Hepatocyte (in vitro differentiated cells): ENCODE data around the gene MLKL. TPM values are rescaled to one million over a fixed set of nuclear protein-coding genes. Genes with fewer than 3 reads are reported as not detected.

Experiments
- DNase-seq: peaks from one replicate; pipeline ENCODE4 v3.0.0-alpha.2; 2016; ENCODE audit warnings: low spot score
- H2AFZ ChIP-seq: fragments of 200-600 bp; sonication (generic); 2 replicates; pipeline ENCODE4 v1.6.0; 2016; ENCODE audit warnings: antibody characterized with exemption, mild to moderate bottlenecking
- H3K27ac ChIP-seq: fragments of 200-600 bp; sonication (generic); 2 replicates; pipeline ENCODE4 v1.5.1; 2016; ENCODE audit warnings: mild to moderate bottlenecking
- H3K27me3 ChIP-seq: fragments of 200-600 bp; sonication (generic); 2 replicates; pipeline ENCODE4 v1.6.1; 2016
- H3K36me3 ChIP-seq: fragments of 200-600 bp; sonication (generic); replicated peaks from 2 replicates; pipeline ENCODE4 v1.5.1; 2016; ENCODE audit warnings: low read depth; ENCODE audit not compliant: insufficient read depth
- H3K4me1 ChIP-seq: fragments of 200-600 bp; sonication (generic); 2 replicates; pipeline ENCODE4 v1.5.1; 2016; ENCODE audit warnings: mild to moderate bottlenecking, moderate library complexity; ENCODE audit not compliant: insufficient read depth
- H3K4me2 ChIP-seq: fragments of 200-600 bp; sonication (generic); 2 replicates; pipeline ENCODE4 v1.6.0; 2016
- H3K4me3 ChIP-seq: fragments of 200-600 bp; sonication (generic); 2 replicates; pipeline ENCODE4 v1.5.1; 2016; ENCODE audit warnings: mild to moderate bottlenecking
- H3K79me2 ChIP-seq: fragments of 200-600 bp; sonication (generic); 2 replicates; pipeline ENCODE4 v1.6.0; 2017; ENCODE audit warnings: mild to moderate bottlenecking
- H3K9me2 ChIP-seq: fragments of 200-600 bp; sonication (generic); replicated peaks from 2 replicates; pipeline ENCODE4 v1.6.0; 2017; ENCODE audit warnings: mild to moderate bottlenecking; ENCODE audit not compliant: insufficient read depth
- H3K9me3 ChIP-seq: fragments of 200-600 bp; sonication (generic); 2 replicates; pipeline ENCODE4 v1.5.1; 2016; ENCODE audit warnings: low read depth, mild to moderate bottlenecking
- H4K20me1 ChIP-seq: fragments of 200-600 bp; sonication (generic); 2 replicates; pipeline ENCODE4 v1.6.0; 2016; ENCODE audit warnings: mild to moderate bottlenecking; ENCODE audit not compliant: insufficient read depth, poor library complexity, severe bottlenecking
- EZH2 ChIP-seq: fragments of 200-600 bp; sonication (generic); IDR thresholded peaks from 2 replicates; pipeline ENCODE4 v1.6.1; 2016; ENCODE audit warnings: antibody characterized with exemption, mild to moderate bottlenecking, borderline replicate concordance
- EZH2phosphoT487 ChIP-seq: fragments of 200-600 bp; sonication (generic); IDR thresholded peaks from one replicate; pipeline ENCODE4 v1.6.1; 2018; ENCODE audit warnings: antibody characterized with exemption, mild to moderate bottlenecking, low read depth, moderate library complexity; ENCODE audit not compliant: unreplicated experiment, severe bottlenecking
- WGBS: methylation state at CpG from one replicate; pipeline ENCODE4 v1.1.6; 2016; ENCODE audit warnings: low lambda C conversion rate; ENCODE audit errors: missing lambda C conversion rate; 5-methylcytosine and 5-hydroxymethylcytosine counted together
- polyA plus RNA-seq: library from polyadenylated mRNA; unstranded; fragments of >200 nt; fragmentation: Nextera tagmentation; extraction: Ambion mirVana; gene quantifications from 2 replicates; pipeline ENCODE4 v1.2.1, GENCODE V29; 2016
- total RNA-seq: library from RNA; depleted of rRNA; stranded (reverse); fragments of >200 nt; gene quantifications from 2 replicates; pipeline ENCODE4 v1.2.3, GENCODE V29; 2014
- TF ChIP-seq, protein P1 (sequence below): fragments of 200-600 bp; sonication (generic); IDR thresholded peaks from 2 replicates; pipeline ENCODE4 v1.5.1; 2016; ENCODE audit warnings: antibody characterized with exemption, mild to moderate bottlenecking; ENCODE audit not compliant: poor library complexity

Gene MLKL
- total and polyA plus RNA-seq, 2 experiments from 2014 or later, result 2.8 to 3.3 TPM

DNA sequence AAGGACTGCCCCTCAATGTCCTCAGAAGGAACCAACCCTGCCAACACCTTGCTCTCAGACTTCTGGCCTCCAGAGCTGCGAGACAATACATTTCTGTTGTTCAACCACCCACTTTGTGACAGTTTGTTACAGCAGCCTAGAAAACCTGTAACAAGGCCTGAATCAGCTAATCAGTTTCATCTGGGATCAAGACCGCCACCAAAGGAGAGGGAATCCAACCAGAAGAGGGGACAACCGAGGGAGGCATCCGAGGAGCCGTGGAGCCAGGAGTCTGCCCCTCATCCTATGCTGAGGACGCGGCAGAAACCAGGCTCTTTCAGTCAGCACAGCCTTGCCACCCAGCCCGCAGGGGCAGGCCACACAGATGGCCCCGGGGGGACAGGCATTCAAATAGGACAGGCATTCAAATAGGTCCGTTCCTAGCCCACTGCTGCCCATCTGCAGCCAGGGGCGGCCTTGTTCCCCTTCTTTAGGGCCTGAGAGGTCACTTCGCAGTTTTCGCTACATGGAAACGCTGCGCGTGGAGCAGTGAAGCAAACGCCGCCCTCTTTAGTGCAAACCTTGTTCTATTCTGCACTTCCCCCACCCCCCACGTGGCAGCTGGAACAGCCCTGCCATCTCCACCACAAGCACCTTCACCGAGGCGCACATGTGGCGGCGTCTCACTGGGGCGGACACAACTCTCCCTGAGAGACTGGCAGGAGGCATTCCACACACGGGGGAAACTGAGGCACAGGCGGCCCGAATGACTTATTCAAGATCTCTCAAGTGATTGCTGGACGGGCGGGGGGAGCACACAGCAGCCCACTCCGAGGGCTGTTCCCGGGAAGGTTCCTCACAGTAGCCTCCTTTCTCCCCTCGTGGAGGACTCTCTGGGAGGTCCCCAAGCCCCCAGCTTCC lies 47.3 kb upstream of the MLKL start:
- 94% methylated on average over 31 of the region's 32 CpGs for WGBS
- H4K20me1 ChIP-seq, result no peaks in the 10 kb centered on the region
- no peak overlapping the region for H3K4me2 ChIP-seq

DNA sequence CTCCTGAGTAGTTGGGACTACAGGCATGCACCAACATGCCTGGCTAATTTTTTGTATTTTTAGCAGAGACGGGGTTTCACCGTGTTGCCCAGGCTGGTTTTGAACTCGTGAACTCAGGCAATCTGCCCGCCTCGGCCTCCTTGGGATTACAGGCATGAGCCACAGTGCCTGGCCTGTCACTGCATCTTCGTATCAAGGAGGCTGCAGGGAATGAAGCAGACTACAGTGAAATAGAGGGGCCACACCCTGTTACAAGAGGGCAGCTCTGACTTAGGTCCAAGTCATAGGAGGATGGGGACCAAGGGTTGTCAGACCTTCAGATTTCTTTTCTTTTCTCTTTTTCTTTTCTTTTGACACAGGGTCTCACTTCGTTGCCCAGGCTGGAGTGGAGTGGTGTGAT lies 45.3 kb upstream of the MLKL start:
- Histone ChIP-seq H3K4me2 (no peak overlapping the region), H3K4me1 (peaks cover 18% of the 10 kb centered on the region), H3K27ac (no peak overlapping the region)

More for the DNA sequence above, 47.3 kb upstream of the MLKL start:
- peaks cover 15% of the 10 kb centered on the region for H3K4me1 ChIP-seq
- TF ChIP-seq EZH2phosphoT487 (no peak), EZH2 (no peak)
- TF ChIP-seq, protein P1, sequence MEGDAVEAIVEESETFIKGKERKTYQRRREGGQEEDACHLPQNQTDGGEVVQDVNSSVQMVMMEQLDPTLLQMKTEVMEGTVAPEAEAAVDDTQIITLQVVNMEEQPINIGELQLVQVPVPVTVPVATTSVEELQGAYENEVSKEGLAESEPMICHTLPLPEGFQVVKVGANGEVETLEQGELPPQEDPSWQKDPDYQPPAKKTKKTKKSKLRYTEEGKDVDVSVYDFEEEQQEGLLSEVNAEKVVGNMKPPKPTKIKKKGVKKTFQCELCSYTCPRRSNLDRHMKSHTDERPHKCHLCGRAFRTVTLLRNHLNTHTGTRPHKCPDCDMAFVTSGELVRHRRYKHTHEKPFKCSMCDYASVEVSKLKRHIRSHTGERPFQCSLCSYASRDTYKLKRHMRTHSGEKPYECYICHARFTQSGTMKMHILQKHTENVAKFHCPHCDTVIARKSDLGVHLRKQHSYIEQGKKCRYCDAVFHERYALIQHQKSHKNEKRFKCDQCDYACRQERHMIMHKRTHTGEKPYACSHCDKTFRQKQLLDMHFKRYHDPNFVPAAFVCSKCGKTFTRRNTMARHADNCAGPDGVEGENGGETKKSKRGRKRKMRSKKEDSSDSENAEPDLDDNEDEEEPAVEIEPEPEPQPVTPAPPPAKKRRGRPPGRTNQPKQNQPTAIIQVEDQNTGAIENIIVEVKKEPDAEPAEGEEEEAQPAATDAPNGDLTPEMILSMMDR, result no peak
- H3K27me3 ChIP-seq, result no peaks in the 10 kb centered on the region
- no peaks in the 10 kb centered on the region for H3K9me3 ChIP-seq
- H3K36me3 ChIP-seq, result no peaks in the 10 kb centered on the region
- H3K4me3 ChIP-seq, result no peak overlapping the region
- no peaks in the 10 kb centered on the region for H3K79me2 ChIP-seq
- H3K9me2 ChIP-seq, result no peaks in the 10 kb centered on the region
- no peak for DNase-seq
- H2AFZ ChIP-seq, result no peak overlapping the region
- no peak overlapping the region for H3K27ac ChIP-seq

DNA sequence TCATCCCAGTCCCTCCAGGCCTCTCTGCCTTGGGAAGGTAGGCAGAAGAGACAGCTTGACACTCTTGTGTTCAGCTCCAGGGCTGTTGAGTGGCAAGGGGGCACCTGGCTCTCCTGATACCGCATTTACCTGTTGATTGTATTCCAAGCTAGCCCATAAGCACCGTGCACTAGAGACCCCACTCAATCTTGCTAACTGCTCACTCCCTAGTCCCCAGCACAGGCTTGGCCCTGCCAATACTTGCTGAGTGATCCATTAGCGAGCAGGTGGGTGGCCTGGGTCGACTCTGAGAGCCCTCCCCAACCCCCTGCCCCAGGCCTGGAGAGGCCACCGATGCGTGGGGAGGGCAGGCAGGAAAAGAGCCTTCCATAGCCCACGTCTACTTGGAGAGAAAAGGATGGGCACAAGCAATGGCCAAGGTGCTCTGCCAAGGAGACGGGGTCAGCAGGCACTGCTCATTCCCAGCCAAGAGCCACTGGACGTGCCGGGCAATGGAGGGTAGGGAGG lies 44.5 kb upstream of the MLKL start:
- Histone ChIP-seq H3K9me2 (no peaks in the 10 kb centered on the region), H3K79me2 (no peaks in the 10 kb centered on the region), H3K4me1 (peaks cover 18% of the 10 kb centered on the region), H3K27ac (no peak overlapping the region), H4K20me1 (no peaks in the 10 kb centered on the region), H3K36me3 (no peaks in the 10 kb centered on the region), H3K4me2 (no peak overlapping the region), H3K9me3 (no peaks in the 10 kb centered on the region), H2AFZ (no peak overlapping the region), H3K27me3 (no peaks in the 10 kb centered on the region), H3K4me3 (no peak overlapping the region)
- TF ChIP-seq EZH2phosphoT487, result no peak
- TF ChIP-seq, protein P1, result no peak
- no peak for TF ChIP-seq EZH2
- no peak for DNase-seq
- 93% methylated on average over 10 of the region's 10 CpGs for WGBS

More for the DNA sequence above, 45.3 kb upstream of the MLKL start:
- no peaks in the 10 kb centered on the region for H3K79me2 ChIP-seq
- no peak for DNase-seq
- WGBS, result 96% methylated on average over 7 of the region's 7 CpGs
- H3K9me2 ChIP-seq, result no peaks in the 10 kb centered on the region
- no peaks in the 10 kb centered on the region for H3K27me3 ChIP-seq
- no peaks in the 10 kb centered on the region for H3K36me3 ChIP-seq
- no peaks in the 10 kb centered on the region for H3K9me3 ChIP-seq
- H2AFZ ChIP-seq, result no peak overlapping the region
- no peaks in the 10 kb centered on the region for H4K20me1 ChIP-seq
- H3K4me3 ChIP-seq, result no peak overlapping the region
- TF ChIP-seq, protein P1, result no peak
- no peak for TF ChIP-seq EZH2phosphoT487
- TF ChIP-seq EZH2, result no peak
